ENCODE data around the gene INSIG2. TPM values are rescaled to one million over a fixed set of nuclear protein-coding genes. Genes with fewer than 3 reads are reported as not detected.

INSIG2 gene
- total RNA-seq, 4 donors from 2014 or later, result 4.4 to 5.6 (median 5.4) TPM

- Histone ChIP-seq H3K36me3 (no peaks in the 10 kb centered on the region), H3K4me3 (no peak overlapping the region), H3K27ac (no peak overlapping the region), H3K27me3 (peaks cover 0 to 3% (median 0%) of the 10 kb centered on the region in 3 donors), H3K9me3 (no peaks in the 10 kb centered on the region), H3K4me1 (no peaks in the 10 kb centered on the region)
- in situ Hi-C loops (cut with MboI; ENCODE audit: low sequenced_read_pairs in 4 of 4), result no loop called here
- ATAC-seq (no peak), DNase-seq (no peak)
- TF ChIP-seq CTCF (IDR thresholded peaks at IDR 0.05 in 4 of 5, conservative IDR thresholded peaks at IDR 0.05 in 1 of 5) (no peak), POLR2A (IDR thresholded peaks at IDR 0.05) (no peak)
- intact Hi-C loops (cut with DNase I; ENCODE audit: low total_unique reads), result no loop called here
Observed at GRCh38 chr2:118056801-118057200, 31.5 kb upstream of the INSIG2 start.

GRCh38 chr2:118058951-118059350, 29.3 kb upstream of the INSIG2 start:
- Histone ChIP-seq H3K4me3 (no peak overlapping the region), H3K4me1 (no peaks in the 10 kb centered on the region), H3K36me3 (no peaks in the 10 kb centered on the region), H3K9me3 (no peaks in the 10 kb centered on the region), H3K27ac (no peak overlapping the region), H3K27me3 (peaks cover 0 to 2% (median 0%) of the 10 kb centered on the region in 3 donors)
- ATAC-seq, result no peak
- in situ Hi-C loops (cut with MboI; ENCODE audit: low sequenced_read_pairs in 4 of 4) (no loop called here), intact Hi-C loops (cut with DNase I; ENCODE audit: low total_unique reads) (no loop called here)
- DNase-seq, result no peak
- TF ChIP-seq CTCF (IDR thresholded peaks at IDR 0.05 in 4 of 5, conservative IDR thresholded peaks at IDR 0.05 in 1 of 5), result no peak
- TF ChIP-seq POLR2A (IDR thresholded peaks at IDR 0.05), result no peak

- Histone ChIP-seq H3K36me3 (no peaks in the 10 kb centered on the region), H3K9me3 (no peaks in the 10 kb centered on the region), H3K27me3 (peaks cover 0 to 2% (median 0%) of the 10 kb centered on the region in 3 donors), H3K4me1 (no peaks in the 10 kb centered on the region), H3K27ac (no peak overlapping the region), H3K4me3 (no peak overlapping the region)
- no peak for ATAC-seq
- TF ChIP-seq POLR2A (IDR thresholded peaks at IDR 0.05) (no peak), CTCF (IDR thresholded peaks at IDR 0.05 in 4 of 5, conservative IDR thresholded peaks at IDR 0.05 in 1 of 5) (no peak)
- in situ Hi-C loops (cut with MboI; ENCODE audit: low sequenced_read_pairs in 4 of 4) (no loop called here), intact Hi-C loops (cut with DNase I; ENCODE audit: low total_unique reads) (no loop called here)
- no peak for DNase-seq
Observed at GRCh38 chr2:118059919-118060478, 28.3 kb upstream of the INSIG2 start.

- no peak overlapping the region for H3K27ac ChIP-seq
- TF ChIP-seq POLR2A (IDR thresholded peaks at IDR 0.05) (no peak), CTCF (IDR thresholded peaks at IDR 0.05 in 4 of 5, conservative IDR thresholded peaks at IDR 0.05 in 1 of 5) (peak in 3 of 5 experiments; percentile 27 to 48 (median 42))
- no peaks in the 10 kb centered on the region for H3K4me1 ChIP-seq
- ATAC-seq (peak; percentile 82 to 89), DNase-seq (peak; percentile 17 to 33)
- no peak overlapping the region for H3K4me3 ChIP-seq
- H3K27me3 ChIP-seq, result peaks cover 0 to 2% (median 0%) of the 10 kb centered on the region in 3 donors
- no peaks in the 10 kb centered on the region for H3K9me3 ChIP-seq
- in situ Hi-C loops (cut with MboI; ENCODE audit: low sequenced_read_pairs in 4 of 4) (no loop called here), intact Hi-C loops (cut with DNase I; ENCODE audit: low total_unique reads) (no loop called here)
- H3K36me3 ChIP-seq, result no peaks in the 10 kb centered on the region
Observed at GRCh38 chr2:118061135-118061955, 26.9 kb upstream of the INSIG2 start.
